Measurements from ENCODE around the gene PPP1R12A. TPM values are rescaled to one million over a fixed set of nuclear protein-coding genes. Genes with fewer than 3 reads are reported as not detected.
"Not testable (repeated sequence)": the region's sequence is repeated elsewhere in the genome, so short reads cannot be mapped to it uniquely, and the experiment has no call there.

PPP1R12A gene
- total RNA-seq, 4 donors from 2014 or later, result 181 to 286 (median 243) TPM

DNA sequence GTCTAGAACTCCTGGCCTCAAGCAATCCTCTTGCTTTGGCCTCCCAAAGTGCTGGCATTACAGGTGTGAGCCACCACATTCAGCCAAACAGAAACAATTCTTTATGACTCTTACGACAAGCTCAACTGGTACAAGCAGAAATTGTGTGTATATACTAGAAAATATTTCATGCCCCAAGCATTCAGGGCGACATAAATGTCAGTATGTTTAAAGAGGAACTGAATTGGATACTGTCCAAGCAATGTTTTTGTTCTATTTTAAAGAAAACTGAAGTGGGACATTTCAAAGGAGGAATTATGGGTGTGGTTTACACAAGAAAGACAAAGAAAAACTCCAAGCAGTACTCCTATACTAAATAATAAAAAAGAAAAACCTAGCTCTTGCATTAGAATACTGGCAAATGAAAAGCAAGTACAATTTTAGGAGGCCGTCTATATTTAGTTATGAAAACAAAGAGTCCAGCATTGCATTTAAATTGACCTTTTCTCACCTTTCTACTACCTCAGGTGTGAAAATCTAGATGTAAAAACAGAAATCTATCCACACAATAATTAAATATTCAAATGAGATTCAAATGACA is 48.9 kb downstream of the PPP1R12A start:
- TF ChIP-seq POLR2A (IDR thresholded peaks at IDR 0.05), result no peak
- TF ChIP-seq, protein P1, sequence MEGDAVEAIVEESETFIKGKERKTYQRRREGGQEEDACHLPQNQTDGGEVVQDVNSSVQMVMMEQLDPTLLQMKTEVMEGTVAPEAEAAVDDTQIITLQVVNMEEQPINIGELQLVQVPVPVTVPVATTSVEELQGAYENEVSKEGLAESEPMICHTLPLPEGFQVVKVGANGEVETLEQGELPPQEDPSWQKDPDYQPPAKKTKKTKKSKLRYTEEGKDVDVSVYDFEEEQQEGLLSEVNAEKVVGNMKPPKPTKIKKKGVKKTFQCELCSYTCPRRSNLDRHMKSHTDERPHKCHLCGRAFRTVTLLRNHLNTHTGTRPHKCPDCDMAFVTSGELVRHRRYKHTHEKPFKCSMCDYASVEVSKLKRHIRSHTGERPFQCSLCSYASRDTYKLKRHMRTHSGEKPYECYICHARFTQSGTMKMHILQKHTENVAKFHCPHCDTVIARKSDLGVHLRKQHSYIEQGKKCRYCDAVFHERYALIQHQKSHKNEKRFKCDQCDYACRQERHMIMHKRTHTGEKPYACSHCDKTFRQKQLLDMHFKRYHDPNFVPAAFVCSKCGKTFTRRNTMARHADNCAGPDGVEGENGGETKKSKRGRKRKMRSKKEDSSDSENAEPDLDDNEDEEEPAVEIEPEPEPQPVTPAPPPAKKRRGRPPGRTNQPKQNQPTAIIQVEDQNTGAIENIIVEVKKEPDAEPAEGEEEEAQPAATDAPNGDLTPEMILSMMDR (IDR thresholded peaks at IDR 0.05), result no peak

DNA sequence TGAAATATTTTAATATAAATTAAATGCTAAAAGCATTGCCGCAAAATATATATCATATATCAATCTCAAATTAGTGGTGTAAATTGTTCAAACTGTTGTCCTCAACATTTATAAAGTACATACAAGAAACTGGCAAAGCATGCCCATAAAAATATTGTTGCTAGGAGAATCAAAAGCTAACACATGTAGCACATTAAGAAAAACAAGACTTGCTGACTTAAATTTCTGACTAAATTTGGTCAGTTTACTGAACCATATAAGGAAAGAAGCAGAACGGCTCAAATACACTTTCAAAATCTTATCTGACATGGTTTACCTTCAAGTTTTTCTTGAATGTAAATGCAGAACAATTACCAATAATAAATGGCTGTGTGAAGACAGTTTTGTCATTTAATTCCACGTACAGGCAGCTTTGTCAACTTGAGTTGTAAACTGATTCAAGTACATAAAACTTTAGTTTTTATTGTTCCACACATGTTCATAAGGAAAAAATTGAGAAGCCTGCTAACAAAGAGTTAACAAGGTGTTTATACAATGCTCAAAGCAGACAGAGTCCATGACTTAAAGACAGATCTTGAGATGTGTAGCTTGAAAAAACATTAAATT is 50.4 kb downstream of the PPP1R12A start:
- no peak for DNase-seq
- intact Hi-C loops (cut with DNase I; ENCODE audit: low total_unique reads), result no loop called here
- no peaks in the 10 kb centered on the region for H3K27me3 ChIP-seq
- TF ChIP-seq POLR2A (IDR thresholded peaks at IDR 0.05), result no peak
- TF ChIP-seq, protein P1 (IDR thresholded peaks at IDR 0.05), result no peak
- H3K27ac ChIP-seq, result peak overlapping the region in 1 of 2 donors; percentile 33
- H3K4me1 ChIP-seq, result peaks cover 3 to 5% of the 10 kb centered on the region in 2 donors
- H3K36me3 ChIP-seq, result no peaks in the 10 kb centered on the region
- no peaks in the 10 kb centered on the region for H3K9me3 ChIP-seq
- no peak overlapping the region for H3K4me3 ChIP-seq

More for the DNA sequence above, 48.9 kb downstream of the PPP1R12A start:
- Histone ChIP-seq H3K36me3 (no peaks in the 10 kb centered on the region), H3K4me1 (peaks cover 3 to 5% of the 10 kb centered on the region in 2 donors), H3K27me3 (no peaks in the 10 kb centered on the region), H3K4me3 (no peak overlapping the region), H3K9me3 (no peaks in the 10 kb centered on the region), H3K27ac (no peak overlapping the region)
- no peak for DNase-seq
- intact Hi-C loops (cut with DNase I; ENCODE audit: low total_unique reads), result no loop called here

DNA sequence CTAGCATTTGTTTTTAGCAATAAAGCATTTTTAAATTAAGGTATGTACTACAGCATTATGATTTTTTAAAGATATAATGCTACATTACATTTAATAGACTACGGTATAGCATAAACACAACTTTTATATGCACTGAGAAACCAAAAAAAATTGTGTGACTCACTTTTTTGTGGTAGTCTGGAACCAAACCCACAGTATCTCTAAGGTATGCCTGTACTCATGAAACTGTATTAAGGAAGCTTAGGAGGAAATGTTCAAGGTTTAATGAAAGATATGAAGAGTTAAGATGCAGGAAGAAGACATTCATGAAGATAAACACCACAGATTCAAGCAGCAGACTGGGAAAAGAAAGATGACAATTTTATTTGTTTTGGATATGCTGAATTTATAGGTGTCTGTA is 51.7 kb downstream of the PPP1R12A start:
- H3K4me1 ChIP-seq, result peaks cover 3 to 5% of the 10 kb centered on the region in 2 donors
- no peaks in the 10 kb centered on the region for H3K27me3 ChIP-seq
- H3K36me3 ChIP-seq, result no peaks in the 10 kb centered on the region
- DNase-seq, result no peak
- no peaks in the 10 kb centered on the region for H3K9me3 ChIP-seq
- intact Hi-C loops (cut with DNase I; ENCODE audit: low total_unique reads), result no loop called here
- TF ChIP-seq, protein P1 (IDR thresholded peaks at IDR 0.05), result no peak
- TF ChIP-seq POLR2A (IDR thresholded peaks at IDR 0.05), result no peak
- H3K4me3 ChIP-seq, result no peak overlapping the region
- H3K27ac ChIP-seq, result no peak overlapping the region

DNA sequence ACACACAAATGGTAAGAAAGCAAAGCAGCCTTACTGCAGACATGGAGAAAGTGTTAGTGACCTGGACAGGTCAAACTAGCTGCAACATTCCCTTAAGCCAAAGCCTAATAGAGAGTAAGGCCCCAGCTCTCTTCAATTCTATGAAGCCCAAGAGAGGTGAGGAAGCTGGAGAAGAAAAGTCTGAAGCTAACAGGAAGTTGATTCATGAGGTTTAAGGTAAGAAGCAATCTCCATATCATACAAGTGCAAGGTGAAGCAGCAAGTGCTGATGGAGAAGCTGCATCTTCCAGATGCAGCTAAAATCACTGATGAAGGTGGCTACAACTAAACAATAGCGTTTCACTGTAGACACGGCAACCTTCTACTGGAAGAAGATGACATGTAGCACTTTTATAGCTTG is 53.5 kb downstream of the PPP1R12A start:
- Histone ChIP-seq H3K27me3 (no peaks in the 10 kb centered on the region), H3K36me3 (no peaks in the 10 kb centered on the region), H3K4me3 (no peak overlapping the region), H3K4me1 (peaks cover 3 to 5% of the 10 kb centered on the region in 2 donors), H3K9me3 (no peaks in the 10 kb centered on the region), H3K27ac (no peak overlapping the region)
- DNase-seq, result no peak
- intact Hi-C loops (cut with DNase I; ENCODE audit: low total_unique reads), result no loop called here
- TF ChIP-seq, protein P1 (IDR thresholded peaks at IDR 0.05), result no peak
- TF ChIP-seq POLR2A (IDR thresholded peaks at IDR 0.05), result no peak

DNA sequence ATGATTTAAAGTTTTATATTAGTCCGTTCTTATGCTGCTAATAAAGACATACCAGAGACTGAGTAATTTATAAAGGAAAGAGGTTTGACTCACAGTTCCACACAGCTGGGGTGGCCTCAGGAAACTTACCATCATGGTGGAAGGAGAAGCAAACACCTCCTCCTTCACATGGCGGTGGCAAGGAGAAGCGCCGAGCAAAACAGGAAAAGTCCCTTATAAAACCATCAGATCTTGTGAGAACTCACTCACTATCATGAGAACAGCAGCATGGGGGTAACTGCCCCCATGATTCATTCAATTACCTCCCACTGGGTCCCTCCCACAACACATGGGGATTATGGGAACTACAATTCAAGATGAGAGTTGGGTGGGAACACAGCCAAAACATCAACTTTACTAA is 56.4 kb downstream of the PPP1R12A start:
- H3K9me3 ChIP-seq; DNase-seq; H3K36me3 ChIP-seq; H3K27me3 ChIP-seq; H3K27ac ChIP-seq; H3K4me1 ChIP-seq; intact Hi-C loops (cut with DNase I; ENCODE audit: low total_unique reads); H3K4me3 ChIP-seq: not testable (repeated sequence)
